NCI-H1417 (cell line): ENCODE measurements around the gene D2HGDH.

Experiments used
- DNase-seq, 3 experiments: peaks; one replicate each; lab custom pipeline; 2025; lab: John Stamatoyannopoulos, UW

Gene D2HGDH

GRCh38 chr2:241734467-241735208 lies at the start of gene D2HGDH:
TSS of gene D2HGDH (plus strand) at chr2:241734630. CDS start at chr2:241735225, 595 bp downstream.
- DNase-seq, result peak; percentile 80 to 89 (median 88)

- no peak for DNase-seq
These were observed 48.1 kb upstream of the D2HGDH start for GRCh38 chr2:241686324-241686649.

- DNase-seq, result peak; percentile 92 to 97 (median 97)
These were observed 47.6 kb upstream of the D2HGDH start, which contains the start of gene DTYMK for GRCh38 chr2:241686650-241687425. TSS of gene DTYMK (minus strand) at chr2:241686815. CDS start at chr2:241686783, 32 bp downstream.

- no peak for DNase-seq
These were observed 45.1 kb upstream of the D2HGDH start for GRCh38 chr2:241689306-241689705.

GRCh38 chr2:241690202-241690717 lies 44.2 kb upstream of the D2HGDH start:
- no peak for DNase-seq

GRCh38 chr2:241692448-241692847 lies 42.0 kb upstream of the D2HGDH start:
- no peak for DNase-seq

GRCh38 chr2:241695651-241696050 lies 38.8 kb upstream of the D2HGDH start:
- DNase-seq, result no peak

- DNase-seq, result no peak
These were observed 33.4 kb upstream of the D2HGDH start for GRCh38 chr2:241701149-241701398.

GRCh38 chr2:241701399-241702154 lies 32.9 kb upstream of the D2HGDH start, which contains the start of gene ING5:
TSS of gene ING5 (plus strand) at chr2:241702039. CDS start at chr2:241702066, 27 bp downstream.
- peak; percentile 88 to 96 (median 90) for DNase-seq

- peak; percentile 34 to 94 (median 93) for DNase-seq
These were observed 32.0 kb upstream of the D2HGDH start for GRCh38 chr2:241702155-241703031.

- no peak for DNase-seq
These were observed 31.3 kb upstream of the D2HGDH start for GRCh38 chr2:241703032-241703604.

- no peak for DNase-seq
These were observed 27.9 kb upstream of the D2HGDH start for GRCh38 chr2:241706537-241706936.

- DNase-seq, result no peak
These were observed 25.6 kb upstream of the D2HGDH start for GRCh38 chr2:241708879-241709278.

GRCh38 chr2:241719093-241719492 lies 15.3 kb upstream of the D2HGDH start:
- no peak for DNase-seq

- no peak for DNase-seq
These were observed 14.3 kb upstream of the D2HGDH start for GRCh38 chr2:241720099-241720498.

- DNase-seq, result no peak
These were observed 13.9 kb upstream of the D2HGDH start for GRCh38 chr2:241720560-241720959.

- no peak for DNase-seq
These were observed 12.6 kb upstream of the D2HGDH start for GRCh38 chr2:241721852-241722251.

GRCh38 chr2:241722896-241723454 lies 11.5 kb upstream of the D2HGDH start:
- DNase-seq, result no peak

- DNase-seq, result no peak
These were observed 10.0 kb upstream of the D2HGDH start for GRCh38 chr2:241724259-241724974.
